ENCODE measurements around the gene MTARC2.

GRCh38 chr1:220699044-220699443 is 49.1 kb upstream of the MTARC2 start:
- no peak for TF ChIP-seq CTCF (IDR thresholded peaks at IDR 0.05; ENCODE audit: low read length)
- TF ChIP-seq EZH2 (IDR thresholded peaks at IDR 0.05; ENCODE audit: borderline replicate concordance, low read length), result no peak
